H1 (cell line): ENCODE data around the gene AQP2. TPM values are rescaled to one million over a fixed set of nuclear protein-coding genes. Genes with fewer than 3 reads are reported as not detected.

Source experiments
- CTCF ChIA-PET: fragments of 300-600 bp; sonication (Branson Sonifier 250); formaldehyde crosslinking; loops from one replicate; lab custom pipeline; 2021; ENCODE audit not compliant: partially characterized antibody; lab: Charles Lee
- POLR2A ChIA-PET: fragments of 300-600 bp; sonication (Branson Sonifier 250); formaldehyde crosslinking; loops from one replicate; lab custom pipeline; 2021; ENCODE audit warnings: inconsistent platforms; ENCODE audit not compliant: partially characterized antibody; lab: Charles Lee
- DNase-seq, 2 experiments: peaks; one replicate each; pipeline versions ENCODE4 v3.0.0 to v3.0.0-alpha.2; 2010 to 2022; ENCODE audit warnings: low spot score in 2 of 2, low read depth in 1 of 2, mixed read lengths in 1 of 2
- FAIRE-seq: peaks from 2 replicates; lab custom pipeline; 2011; peaks lifted over from hg19 to GRCh38; lab: Jason Lieb, UNC
- H2AFZ ChIP-seq: 2 replicates; pipeline ENCODE4 v1.8.1; 2012; ENCODE audit warnings: low read length, inconsistent platforms
- H2AK5ac ChIP-seq: 2 replicates; pipeline ENCODE4 v1.6.1; 2013; ENCODE audit warnings: low read depth, low read length
- H2BK120ac ChIP-seq: replicated peaks from 2 replicates; pipeline ENCODE3; 2013; ENCODE audit warnings: low read depth, low read length, inconsistent platforms
- H2BK12ac ChIP-seq: 2 replicates; pipeline ENCODE4 v1.6.1; 2013; ENCODE audit warnings: low read depth, low read length
- H2BK15ac ChIP-seq: 2 replicates; pipeline ENCODE4 v1.6.1; 2013; ENCODE audit warnings: low read length
- H2BK20ac ChIP-seq: 2 replicates; pipeline ENCODE4 v1.6.1; 2013; ENCODE audit warnings: low read length
- H2BK5ac ChIP-seq: 2 replicates; pipeline ENCODE4 v1.6.1; 2013; ENCODE audit warnings: low read depth, low read length
- H3K14ac ChIP-seq: 2 replicates; pipeline ENCODE4 v1.6.1; 2013; ENCODE audit warnings: inconsistent platforms; ENCODE audit not compliant: insufficient read length
- H3K18ac ChIP-seq: 2 replicates; pipeline ENCODE4 v1.6.1; 2013; ENCODE audit warnings: low read length; ENCODE audit errors: extremely low read depth
- H3K23ac ChIP-seq: 2 replicates; pipeline ENCODE4 v1.6.1; 2013; ENCODE audit warnings: inconsistent platforms; ENCODE audit not compliant: insufficient read length
- H3K23me2 ChIP-seq: 2 replicates; pipeline ENCODE4 v1.6.1; 2013; ENCODE audit warnings: low read depth, low read length
- H3K27ac ChIP-seq: 2 replicates; pipeline ENCODE4 v1.6.1; 2011; ENCODE audit warnings: low read depth, low read length, inconsistent platforms
- H3K27me3 ChIP-seq, 4 experiments: replicated peaks in 1 of 4; 1 replicate in 1 of 4; 2 replicates in 3 of 4; pipeline versions ENCODE4 v1.6.1 to v1.8.1; 2011 to 2013; ENCODE audit warnings: low read length in 3 of 4, mild to moderate bottlenecking in 3 of 4, inconsistent platforms in 2 of 4, mixed read lengths in 2 of 4, moderate library complexity in 1 of 4; ENCODE audit not compliant: control insufficient read depth in 3 of 4, insufficient read depth in 3 of 4; ENCODE audit errors: extremely low read depth in 1 of 4
- H3K36me3 ChIP-seq, 4 experiments: 2 replicates each; pipeline versions ENCODE4 v1.6.1 to v1.8.1; 2011 to 2013; ENCODE audit warnings: mild to moderate bottlenecking in 4 of 4, low read length in 3 of 4, moderate library complexity in 2 of 4, control low read depth in 1 of 4, inconsistent platforms in 1 of 4; ENCODE audit not compliant: insufficient read depth in 4 of 4, control insufficient read depth in 2 of 4
- H3K4ac ChIP-seq: replicated peaks from 2 replicates; pipeline ENCODE3; 2013; ENCODE audit warnings: low read length, low read depth, mixed read lengths, inconsistent platforms; ENCODE audit not compliant: insufficient read length
- H3K4me1 ChIP-seq, 4 experiments: replicated peaks in 1 of 4; 1 replicate in 1 of 4; 2 replicates in 3 of 4; pipeline versions ENCODE4 v1.6.1 to v1.8.1; 2011 to 2013; ENCODE audit warnings: low read length in 3 of 4, inconsistent platforms in 2 of 4, mixed read lengths in 1 of 4; ENCODE audit not compliant: insufficient read depth in 4 of 4, control insufficient read depth in 3 of 4
- H3K4me2 ChIP-seq, 2 experiments: 2 replicates each; pipeline versions ENCODE4 v1.6.1 to v1.8.1; 2011 to 2013; ENCODE audit warnings: low read depth in 2 of 2, low read length in 2 of 2, control low read depth in 1 of 2, inconsistent platforms in 1 of 2, mild to moderate bottlenecking in 1 of 2; ENCODE audit not compliant: insufficient read depth in 1 of 2
- H3K4me3 ChIP-seq, 4 experiments: fragments of 200-600, 300-600 bp in 1 of 4; sonication (generic), shearing (Covaris generic), sonication (Bioruptor Twin) in 1 of 4; 2 replicates each; pipeline versions ENCODE4 v1.5.1 to v1.8.1; 2011 to 2016; ENCODE audit warnings: low read length in 4 of 4, low read depth in 3 of 4, control low read depth in 2 of 4, inconsistent platforms in 2 of 4, mild to moderate bottlenecking in 2 of 4, mixed read lengths in 1 of 4, moderate library complexity in 1 of 4; ENCODE audit not compliant: insufficient read depth in 2 of 4; ENCODE audit errors: extremely low read depth in 1 of 4
- H3K56ac ChIP-seq: replicated peaks from 2 replicates; pipeline ENCODE3; 2013; ENCODE audit warnings: low read depth, mild to moderate bottlenecking, mixed read lengths, low read length, inconsistent platforms; ENCODE audit not compliant: insufficient read length
- H3K79me1 ChIP-seq: 2 replicates; pipeline ENCODE4 v1.6.1; 2013; ENCODE audit warnings: low read depth, low read length, control low read depth
- H3K79me2 ChIP-seq, 2 experiments: 2 replicates each; pipeline versions ENCODE4 v1.6.1 to v1.8.1; 2012 to 2013; ENCODE audit warnings: low read length in 2 of 2, mild to moderate bottlenecking in 2 of 2, inconsistent platforms in 1 of 2; ENCODE audit not compliant: insufficient read depth in 2 of 2, control insufficient read depth in 1 of 2
- H3K9ac ChIP-seq, 4 experiments: replicated peaks in 1 of 4; 1 replicate in 1 of 4; 2 replicates in 3 of 4; pipeline versions ENCODE4 v1.6.1 to v1.8.1; 2011 to 2013; ENCODE audit warnings: low read depth in 3 of 4, low read length in 3 of 4, control low read depth in 2 of 4, mild to moderate bottlenecking in 2 of 4, moderate library complexity in 2 of 4, inconsistent platforms in 1 of 4; ENCODE audit errors: extremely low read depth in 1 of 4
- H3K9me3 ChIP-seq, 2 experiments: 2 replicates each; pipeline versions ENCODE4 v1.6.1 to v1.8.1; 2012 to 2013; ENCODE audit warnings: mild to moderate bottlenecking in 2 of 2, moderate library complexity in 2 of 2, control low read depth in 1 of 2, inconsistent platforms in 1 of 2, low read depth in 1 of 2, low read length in 1 of 2, mixed read lengths in 1 of 2; ENCODE audit not compliant: insufficient read depth in 2 of 2
- H4K20me1 ChIP-seq, 2 experiments: replicated peaks in 1 of 2; 2 replicates each; pipeline versions ENCODE3 to v1.8.1; 2011 to 2013; ENCODE audit warnings: inconsistent platforms in 2 of 2, low read length in 2 of 2, mild to moderate bottlenecking in 1 of 2; ENCODE audit not compliant: insufficient read depth in 2 of 2, control insufficient read depth in 1 of 2
- H4K5ac ChIP-seq: 2 replicates; pipeline ENCODE4 v1.6.1; 2013; ENCODE audit warnings: low read length, low read depth, mixed read lengths, inconsistent platforms; ENCODE audit not compliant: insufficient read length
- H4K8ac ChIP-seq: 2 replicates; pipeline ENCODE4 v1.8.0; 2013; ENCODE audit warnings: mild to moderate bottlenecking, moderate library complexity, low read length, inconsistent platforms; ENCODE audit not compliant: insufficient read depth; ENCODE audit errors: extremely low read depth
- H4K91ac ChIP-seq: replicated peaks from 2 replicates; pipeline ENCODE3; 2013; ENCODE audit warnings: low read length, mixed read lengths, inconsistent platforms; ENCODE audit not compliant: insufficient read length
- CEBPB ChIP-seq: IDR thresholded peaks from 2 replicates; pipeline ENCODE4 v1.6.1; 2012; ENCODE audit warnings: low read depth, low read length
- CREB1 ChIP-seq: IDR thresholded peaks from 2 replicates; pipeline ENCODE4 v1.6.1; 2012; ENCODE audit warnings: inconsistent platforms
- GTF2F1 ChIP-seq: IDR thresholded peaks from 2 replicates; pipeline ENCODE4 v1.6.1; 2012; ENCODE audit warnings: low read depth, low read length, improper control_type of control experiment, borderline replicate concordance
- JUND ChIP-seq: IDR thresholded peaks from 2 replicates; pipeline ENCODE4 v1.6.1; 2011; ENCODE audit warnings: mild to moderate bottlenecking, improper control_type of control experiment, low read length
- KDM5A ChIP-seq: fragments of 200-600 bp; IDR thresholded peaks from 2 replicates; pipeline ENCODE4 v1.7.1; 2012; ENCODE audit warnings: mild to moderate bottlenecking, low read length, inconsistent platforms, mixed read lengths
- MAFK ChIP-seq: IDR thresholded peaks from 2 replicates; pipeline ENCODE4 v1.6.1; 2012; ENCODE audit warnings: low read depth, mild to moderate bottlenecking, improper control_type of control experiment, low read length
- RXRA ChIP-seq: IDR thresholded peaks from 2 replicates; pipeline ENCODE4 v1.6.1; 2011; ENCODE audit warnings: low read depth, mild to moderate bottlenecking, low read length, moderate library complexity; ENCODE audit not compliant: insufficient read depth
- SIN3A ChIP-seq, 2 experiments: IDR thresholded peaks in 1 of 2; conservative IDR thresholded peaks in 1 of 2; 2 replicates each; pipeline ENCODE4 v1.6.1; 2011 to 2012; ENCODE audit warnings: low read length in 2 of 2, improper control_type of control experiment in 1 of 2, low read depth in 1 of 2, mild to moderate bottlenecking in 1 of 2
- SIX5 ChIP-seq: IDR thresholded peaks from 2 replicates; pipeline ENCODE4 v1.6.1; 2011; ENCODE audit warnings: mild to moderate bottlenecking, low read depth, low read length
- TAF1 ChIP-seq: IDR thresholded peaks from 2 replicates; pipeline ENCODE4 v1.6.1; 2011; ENCODE audit warnings: mild to moderate bottlenecking, low read depth, low read length
- WGBS, 2 experiments: shearing (Covaris generic) in 1 of 2; methylation state at CpG; one replicate each; pipeline versions ENCODE4 v1.1.6 to v1.1.7; 2013 to 2015; ENCODE audit warnings: low lambda C conversion rate in 2 of 2, mixed read lengths in 2 of 2, inconsistent platforms in 1 of 2, low coverage in 1 of 2, missing lambda C conversion rate in 1 of 2; ENCODE audit not compliant: insufficient replicate concordance in 2 of 2, insufficient coverage in 1 of 2, insufficient read length in 1 of 2; ENCODE audit errors: extremely low coverage in 1 of 2, missing lambda C conversion rate in 1 of 2; 5-methylcytosine and 5-hydroxymethylcytosine counted together
- polyA plus RNA-seq, 7 experiments: library from polyadenylated mRNA; depleted of rRNA in 3 of 7; stranded (reverse) in 5 of 7; unstranded in 2 of 7; fragments of >200 nt in 5 of 7; fragments of 200-250 nt in 2 of 7; gene quantifications; 1 replicate in 5 of 7; 2 replicates in 1 of 7; 4 replicates in 1 of 7; pipeline versions ENCODE4 v1.2.1 to v1.2.3, GENCODE V29; 2011 to 2013; ENCODE audit warnings: missing spikeins in 2 of 7, mixed read lengths in 2 of 7
- total RNA-seq: library from RNA; stranded (reverse); fragmentation: NEBNext Ultra II Directional; extraction: Animal tissue kit (Norgen Biotek cat#: 25700); gene quantifications from 2 replicates; pipeline ENCODE4 v1.2.1, GENCODE V29; 2021

AQP2 gene
- total and polyA plus RNA-seq, 2 of the 8 experiments (the other 6 are each of a cell fraction or from before 2014, with no cell fraction given), result not detected

DNA sequence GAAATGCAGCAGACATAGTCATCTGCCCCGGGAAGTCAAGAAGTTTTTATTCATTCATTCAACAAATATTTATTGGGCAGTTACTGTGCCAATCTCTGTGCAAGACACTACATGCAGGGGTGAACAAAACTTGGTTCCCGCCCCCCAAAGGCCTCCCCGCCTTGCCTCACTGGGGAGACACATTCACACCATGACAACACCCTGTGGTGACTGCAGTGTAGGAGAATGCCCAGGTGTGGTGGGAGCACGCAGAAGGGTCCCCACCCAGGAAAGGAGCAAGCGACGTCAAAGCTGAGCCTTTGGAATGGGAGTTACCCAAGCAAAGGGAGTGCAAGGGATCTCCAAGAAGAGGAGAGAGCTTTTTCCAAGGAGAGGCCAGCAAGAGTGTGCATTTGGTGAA, 20.6 kb downstream of the AQP2 start:
- no peak overlapping the region for H3K4me3 ChIP-seq
- no peak overlapping the region for H3K27ac ChIP-seq
- no peak overlapping the region for H2AK5ac ChIP-seq
- H3K79me2 ChIP-seq, result no peaks in the 10 kb centered on the region
- no peak overlapping the region for H4K8ac ChIP-seq
- no peak overlapping the region for H3K14ac ChIP-seq
- no peaks in the 10 kb centered on the region for H4K20me1 ChIP-seq
- ChIA-PET CTCF (interaction anchor here (1.0 to 23.0 kb wide), 8 partner anchors 9 to 103 kb away, joined by 3 to 420 read pairs (median 124); partner anchors contain the start of gene ASIC1), POLR2A (interaction anchor here (0.8 to 1.1 kb wide), 2 partner anchors 11 kb away, joined by 3 read pairs; no protein-coding TSS in a partner anchor)
- no peak overlapping the region for H2AFZ ChIP-seq
- no peaks in the 10 kb centered on the region for H3K79me1 ChIP-seq
- no peak overlapping the region for H3K9ac ChIP-seq
- H3K23ac ChIP-seq, result no peak overlapping the region
- H3K4me2 ChIP-seq, result no peak overlapping the region
- no peak overlapping the region for H2BK5ac ChIP-seq
- H3K18ac ChIP-seq, result no peak overlapping the region
- no peaks in the 10 kb centered on the region for H3K36me3 ChIP-seq
- FAIRE-seq, result no peak
- H2BK120ac ChIP-seq, result no peak overlapping the region
- TF ChIP-seq CREB1, result no peak
- TF ChIP-seq TAF1, result no peak
- no peak for TF ChIP-seq MAFK
- TF ChIP-seq GTF2F1, result no peak
- no peak for TF ChIP-seq KDM5A
- TF ChIP-seq SIN3A (conservative IDR thresholded peaks at IDR 0.05 in 1 of 2, IDR thresholded peaks at IDR 0.05 in 1 of 2; ENCODE audit: low read depth in 1 of 2, low read length in 2 of 2), result no peak
- no peak for TF ChIP-seq JUND
- no peak for TF ChIP-seq CEBPB
- no peak for TF ChIP-seq RXRA
- TF ChIP-seq SIX5, result no peak
- TF ChIP-seq, all 59 proteins: peak for 0
- no peak overlapping the region for H3K56ac ChIP-seq
- H4K91ac ChIP-seq, result no peak overlapping the region
- no peak overlapping the region for H4K5ac ChIP-seq
- H3K4ac ChIP-seq, result no peak overlapping the region
- H3K4me1 ChIP-seq, result peaks cover 0 to 9% (median 6%) of the 10 kb centered on the region in 4 experiments; a peak in 5 of 7 replicates
- no peak overlapping the region for H2BK20ac ChIP-seq
- 0 out of 2 replicates have a peak overlapping the region, but pooled peaks have one; percentile 17 for H2BK12ac ChIP-seq
- H3K23me2 ChIP-seq, result no peaks in the 10 kb centered on the region
- 88% methylated on average over 6 of the region's 6 CpGs; no CpG with 5 or more reads in 1 of the 2 experiments for WGBS, 2 experiments
- no peak for DNase-seq
- no peak overlapping the region for H2BK15ac ChIP-seq
- no peaks in the 10 kb centered on the region for H3K9me3 ChIP-seq
- peaks cover 0 to 22% (median 9%) of the 10 kb centered on the region in 4 experiments; a peak in 6 of 7 replicates for H3K27me3 ChIP-seq
